ENCODE data around the gene AP1B1.

Gene AP1B1

GRCh38 chr22:29385151-29385704, 3.1 kb downstream of the AP1B1 start:
- DNase-seq (ENCODE audit: low spot score), result no peak
- no peak overlapping the region for H3K4me3 ChIP-seq
- no peak for TF ChIP-seq CTCF (IDR thresholded peaks at IDR 0.05)
- H3K27ac ChIP-seq, result peak overlapping the region in 1 of 2 donors; percentile 57

- Histone ChIP-seq H3K4me3 (no peak overlapping the region), H3K27ac (no peak overlapping the region)
- TF ChIP-seq CTCF (IDR thresholded peaks at IDR 0.05), result no peak
- DNase-seq (ENCODE audit: low spot score), result no peak
These were observed 4.6 kb downstream of the AP1B1 start for GRCh38 chr22:29383740-29384139.

- DNase-seq (ENCODE audit: low spot score), result no peak
- TF ChIP-seq CTCF (IDR thresholded peaks at IDR 0.05), result no peak
- no peak overlapping the region for H3K4me3 ChIP-seq
- peak overlapping the region in 1 of 2 donors; percentile 37 for H3K27ac ChIP-seq
These were observed 5.6 kb downstream of the AP1B1 start for GRCh38 chr22:29382580-29383302.

- H3K27ac ChIP-seq, result no peak overlapping the region
These were observed 7.5 kb downstream of the AP1B1 start for GRCh38 chr22:29380856-29381255.

GRCh38 chr22:29380032-29380781, 8.2 kb downstream of the AP1B1 start:
- no peak for TF ChIP-seq CTCF (IDR thresholded peaks at IDR 0.05)
- H3K27ac ChIP-seq, result no peak overlapping the region

More at GRCh38 chr22:29380856-29381255, 7.5 kb downstream of the AP1B1 start:
- no peak for TF ChIP-seq CTCF (IDR thresholded peaks at IDR 0.05)
- no peak for DNase-seq (ENCODE audit: low spot score)
- no peak overlapping the region for H3K4me3 ChIP-seq

GRCh38 chr22:29379258-29379657, 9.1 kb downstream of the AP1B1 start:
- Histone ChIP-seq H3K4me3 (no peak overlapping the region), H3K27ac (no peak overlapping the region)
- no peak for DNase-seq (ENCODE audit: low spot score)
- TF ChIP-seq CTCF (IDR thresholded peaks at IDR 0.05), result no peak

More at GRCh38 chr22:29380032-29380781, 8.2 kb downstream of the AP1B1 start:
- H3K4me3 ChIP-seq, result no peak overlapping the region
- no peak for DNase-seq (ENCODE audit: low spot score)

All from coronary artery (tissue), 2 donors.